Naive B cell (primary cell): ENCODE data around the gene RALGPS1. TPM values are rescaled to one million over a fixed set of nuclear protein-coding genes. Genes with fewer than 3 reads are reported as not detected.

ENCODE experiments used
- ATAC-seq, 2 donors: fragments of 150-1000 bp; cut with Tn5 transposase; 2 replicates each; pipeline ENCODE4 v1.10.0; 2021; ENCODE audit warnings: low read depth in 2 of 2, mild to moderate bottlenecking in 2 of 2, moderate library complexity in 2 of 2
- DNase-seq: peaks from one replicate; pipeline ENCODE4 v3.0.0; 2022
- H3K27ac Mint-ChIP-seq, 6 donors: one replicate each; pipeline ENCODE4 v1.8.0; 2020 to 2022; ENCODE audit warnings: mild to moderate bottlenecking in 6 of 6, mixed read lengths in 6 of 6, moderate library complexity in 5 of 6, inconsistent platforms in 2 of 6
- H3K27me3 Mint-ChIP-seq, 3 donors: one replicate each; pipeline ENCODE4 v1.8.0; 2021 to 2022; ENCODE audit warnings: mixed read lengths in 3 of 3, mild to moderate bottlenecking in 1 of 3
- H3K36me3 Mint-ChIP-seq, 2 donors: one replicate each; pipeline ENCODE4 v1.8.0; 2020 to 2022; ENCODE audit warnings: mixed read lengths in 2 of 2, inconsistent platforms in 1 of 2, mild to moderate bottlenecking in 1 of 2
- H3K4me1 Mint-ChIP-seq, 3 donors: one replicate each; pipeline ENCODE4 v1.8.0; 2020 to 2022; ENCODE audit warnings: mixed read lengths in 3 of 3, inconsistent platforms in 1 of 3, mild to moderate bottlenecking in 1 of 3, moderate library complexity in 1 of 3
- H3K4me3 Mint-ChIP-seq, 8 donors: one replicate each; pipeline ENCODE4 v1.8.0; 2020 to 2022; ENCODE audit warnings: mild to moderate bottlenecking in 8 of 8, mixed read lengths in 8 of 8, moderate library complexity in 8 of 8, inconsistent platforms in 2 of 8
- H3K9me3 Mint-ChIP-seq, 7 donors: one replicate each; pipeline ENCODE4 v1.8.0; 2020 to 2022; ENCODE audit warnings: mixed read lengths in 7 of 7, mild to moderate bottlenecking in 5 of 7, inconsistent platforms in 2 of 7, moderate library complexity in 1 of 7
- polyA plus RNA-seq, 6 donors: library from polyadenylated mRNA; unstranded; fragments of 300-500 nt; fragmentation: Illumina TruSeq; gene quantifications; one replicate each; pipeline ENCODE4 v1.2.3, GENCODE V29; 2021; ENCODE audit warnings: low read depth in 6 of 6

The RALGPS1 gene
- polyA plus RNA-seq, 6 donors from 2014 or later = 3.0 to 7.9 (median 5.4) TPM

GRCh38 chr9:127255692-127256091 lies 341.1 kb downstream of the RALGPS1 start:
- Mint-ChIP-seq H3K4me3 (no peak overlapping the region), H3K27me3 (peaks cover 0 to 24% (median 13%) of the 10 kb centered on the region in 3 donors), H3K9me3 (no peaks in the 10 kb centered on the region), H3K4me1 (no peaks in the 10 kb centered on the region), H3K36me3 (no peaks in the 10 kb centered on the region), H3K27ac (no peak overlapping the region)
- no peak for ATAC-seq
- no peak for DNase-seq

GRCh38 chr9:127256324-127256723 lies 341.7 kb downstream of the RALGPS1 start:
- Mint-ChIP-seq H3K4me1 (no peaks in the 10 kb centered on the region), H3K27me3 (peaks cover 0 to 20% (median 13%) of the 10 kb centered on the region in 3 donors), H3K4me3 (no peak overlapping the region), H3K9me3 (no peaks in the 10 kb centered on the region), H3K27ac (no peak overlapping the region), H3K36me3 (no peaks in the 10 kb centered on the region)
- no peak for DNase-seq
- ATAC-seq = no peak

DNA sequence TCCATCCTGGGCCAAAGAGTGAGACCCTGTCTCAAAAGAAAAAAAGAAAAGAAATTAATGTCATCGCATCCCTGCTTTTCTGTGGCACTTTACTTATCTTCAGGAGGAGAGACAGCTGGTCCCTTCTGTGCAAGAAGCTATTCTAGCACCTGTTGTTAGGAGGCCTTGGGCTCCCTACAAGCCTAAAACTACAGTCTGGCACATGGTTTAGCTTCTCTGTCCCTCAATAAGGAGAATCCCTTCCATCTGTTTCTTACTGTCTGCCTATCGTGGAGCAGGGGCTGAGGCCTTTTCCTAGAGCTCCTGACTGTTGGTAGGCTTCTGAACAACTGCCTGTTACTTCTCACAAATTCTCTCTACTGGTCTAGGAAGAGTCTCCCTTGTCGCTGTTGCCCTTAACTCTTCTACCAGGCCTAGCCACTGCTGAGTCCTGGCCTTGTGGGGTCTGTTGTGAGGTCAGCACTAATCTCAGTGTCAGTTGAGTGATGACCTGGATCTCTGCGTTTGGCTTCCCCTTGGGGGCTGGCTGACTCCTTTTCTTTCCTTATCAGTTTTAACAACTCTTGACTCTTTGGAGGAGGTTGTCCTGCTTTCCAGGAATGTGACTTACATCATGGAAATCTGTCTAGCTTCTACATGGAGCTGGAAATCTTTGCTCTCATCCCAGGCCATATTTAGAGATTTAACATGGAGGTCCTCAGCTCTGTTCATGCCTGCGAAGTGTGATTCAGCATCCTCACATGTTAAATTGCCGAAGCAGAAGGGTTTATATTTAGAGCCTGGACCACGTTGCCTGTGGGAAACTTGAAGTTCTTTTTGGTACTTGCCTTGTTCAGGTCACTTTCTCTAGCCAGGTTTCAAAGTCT lies 344.3 kb downstream of the RALGPS1 start:
- H3K27me3 Mint-ChIP-seq = peaks cover 0 to 8% (median 5%) of the 10 kb centered on the region in 3 donors
- no peak for DNase-seq
- H3K36me3 Mint-ChIP-seq = no peaks in the 10 kb centered on the region
- H3K27ac Mint-ChIP-seq = no peak overlapping the region
- no peaks in the 10 kb centered on the region for H3K4me1 Mint-ChIP-seq
- no peak for ATAC-seq
- H3K4me3 Mint-ChIP-seq = no peak overlapping the region
- H3K9me3 Mint-ChIP-seq = no peaks in the 10 kb centered on the region

GRCh38 chr9:127262602-127263001 lies 348.0 kb downstream of the RALGPS1 start:
- H3K36me3 Mint-ChIP-seq = no peaks in the 10 kb centered on the region
- no peak overlapping the region for H3K27ac Mint-ChIP-seq
- no peaks in the 10 kb centered on the region for H3K9me3 Mint-ChIP-seq
- ATAC-seq (no peak), DNase-seq (no peak)
- H3K27me3 Mint-ChIP-seq = no peaks in the 10 kb centered on the region
- H3K4me1 Mint-ChIP-seq = no peaks in the 10 kb centered on the region
- H3K4me3 Mint-ChIP-seq = no peak overlapping the region

GRCh38 chr9:127263237-127263636 lies 348.7 kb downstream of the RALGPS1 start:
- Mint-ChIP-seq H3K4me3 (no peak overlapping the region), H3K4me1 (peaks cover 0 to under 1% (median 0%) of the 10 kb centered on the region in 3 donors), H3K9me3 (no peaks in the 10 kb centered on the region), H3K36me3 (no peaks in the 10 kb centered on the region), H3K27ac (peak overlapping the region in 4 of 6 donors; percentile 12 to 50 (median 32)), H3K27me3 (no peaks in the 10 kb centered on the region)
- DNase-seq = no peak
- no peak for ATAC-seq

- Mint-ChIP-seq H3K9me3 (no peaks in the 10 kb centered on the region), H3K27me3 (no peaks in the 10 kb centered on the region), H3K4me3 (no peak overlapping the region), H3K4me1 (peaks cover 0 to 1% (median 0%) of the 10 kb centered on the region in 3 donors), H3K36me3 (no peaks in the 10 kb centered on the region), H3K27ac (peak overlapping the region in 1 of 6 donors; percentile 12)
- ATAC-seq = no peak
- no peak for DNase-seq
Observed at GRCh38 chr9:127263664-127264063, 349.1 kb downstream of the RALGPS1 start.

- no peak within 1 kb of the TSS for H3K4me3 Mint-ChIP-seq
- peaks cover 0 to 1% (median 0%) of the 10 kb centered on the region in 3 donors for H3K4me1 Mint-ChIP-seq
- no peak within 1 kb of the TSS for H3K27ac Mint-ChIP-seq
- ATAC-seq (no peak), DNase-seq (no peak)
- no peaks in the 10 kb centered on the region for H3K9me3 Mint-ChIP-seq
- no peaks in the 10 kb centered on the region for H3K27me3 Mint-ChIP-seq
- no peaks in the 10 kb centered on the region for H3K36me3 Mint-ChIP-seq
Observed at GRCh38 chr9:127264462-127265219, 350.1 kb downstream of the RALGPS1 start, which contains the start of gene GARNL3. TSS of gene GARNL3 (plus strand) at chr9:127264774. CDS start at chr9:127264878, 104 bp downstream.

DNA sequence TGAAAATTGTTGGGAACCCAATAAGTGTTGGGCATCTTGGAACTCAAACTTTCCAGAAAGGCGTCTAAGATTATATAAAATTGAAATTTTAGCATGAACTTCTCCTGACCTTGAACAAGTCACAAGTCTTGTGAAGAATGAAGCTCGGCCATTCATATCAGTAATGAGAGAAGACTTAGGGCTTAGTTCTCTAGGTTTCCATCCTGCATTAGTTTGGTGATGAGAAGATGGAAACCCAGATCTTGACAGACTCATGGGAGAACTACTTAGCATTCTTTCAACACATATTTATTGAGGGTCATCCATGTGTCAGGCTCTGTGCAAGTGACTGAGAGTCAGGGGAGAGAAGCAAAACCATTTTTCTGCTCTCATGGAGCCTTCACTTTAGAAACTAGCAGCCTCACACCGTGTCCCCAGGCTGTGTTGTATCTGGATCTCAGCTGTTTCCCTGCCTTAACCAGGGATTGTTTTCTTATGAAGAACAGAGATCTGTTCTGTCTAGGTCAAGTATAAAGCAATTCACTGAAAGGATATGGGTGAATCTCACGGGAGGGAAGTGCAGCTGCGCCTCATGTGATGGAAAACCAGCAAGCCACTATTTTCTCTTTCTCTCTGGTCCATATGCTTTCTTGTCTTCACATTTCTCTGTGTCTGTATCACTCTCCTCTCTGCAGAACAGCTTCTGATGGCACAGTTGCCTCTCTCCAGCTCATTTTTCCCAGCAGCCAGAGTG lies 353.4 kb downstream of the RALGPS1 start:
- Mint-ChIP-seq H3K27ac (peak overlapping the region in 1 of 6 donors; percentile 82), H3K4me1 (peaks cover 0 to 1% (median 0%) of the 10 kb centered on the region in 3 donors), H3K9me3 (peaks cover 0 to 3% (median 0%) of the 10 kb centered on the region in 7 donors), H3K27me3 (peaks cover 0 to 5% (median 0%) of the 10 kb centered on the region in 3 donors), H3K36me3 (no peaks in the 10 kb centered on the region), H3K4me3 (no peak overlapping the region)
- DNase-seq = no peak
- ATAC-seq = no peak

DNA sequence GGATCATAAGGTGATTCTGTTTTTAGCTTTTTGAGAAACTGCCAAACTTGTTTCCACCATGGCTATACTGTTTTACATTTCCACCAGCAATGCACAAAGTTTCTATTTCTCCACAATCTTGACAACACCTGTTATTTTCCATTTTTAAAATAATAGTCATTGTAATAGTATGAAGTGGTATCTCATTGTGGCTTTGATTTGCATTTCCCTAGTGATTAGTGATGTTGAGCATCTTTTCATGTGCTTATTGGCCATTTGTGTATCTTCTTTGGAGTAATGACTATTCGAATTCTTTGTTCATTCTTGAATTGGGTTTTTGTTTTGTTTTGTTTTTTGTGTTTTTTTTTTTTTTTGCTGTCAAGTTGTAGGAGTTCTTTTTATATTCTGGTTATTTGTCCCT lies 354.9 kb downstream of the RALGPS1 start:
- DNase-seq = no peak
- no peaks in the 10 kb centered on the region for H3K36me3 Mint-ChIP-seq
- H3K27ac Mint-ChIP-seq = no peak overlapping the region
- H3K4me3 Mint-ChIP-seq = no peak overlapping the region
- ATAC-seq = no peak
- peaks cover 0 to 3% (median 0%) of the 10 kb centered on the region in 7 donors for H3K9me3 Mint-ChIP-seq
- peaks cover 0 to 1% (median 0%) of the 10 kb centered on the region in 3 donors for H3K4me1 Mint-ChIP-seq
- H3K27me3 Mint-ChIP-seq = peaks cover 0 to 8% (median 0%) of the 10 kb centered on the region in 3 donors

Other genes starting within 250 kb of the RALGPS1 start
- 10 to 100 TPM in 4 of 6 donors, 1 to 10 TPM in 2; 9.8 to 15.6 (median 11.4) TPM for gene ZBTB43, start 109.7 kb upstream of the RALGPS1 start, polyA plus RNA-seq
- 1 to 10 TPM in 5 of 6 donors, not detected in 1; 1.5 to 2.5 (median 1.7) TPM for gene ZBTB34, start 54.1 kb upstream of the RALGPS1 start, polyA plus RNA-seq
- not detected for gene ANGPTL2, start 207.9 kb downstream of the RALGPS1 start, polyA plus RNA-seq